Loucy (cell line): ENCODE measurements around the gene GPR149.
"Not testable (repeated sequence)": the region's sequence is repeated elsewhere in the genome, so short reads cannot be mapped to it uniquely, and the experiment has no call there.

Source experiments
- EZH2phosphoT487 ChIP-seq: fragments of 200-600 bp; IDR thresholded peaks from 2 replicates; pipeline ENCODE4 v1.6.1; 2018; ENCODE audit warnings: antibody characterized with exemption, mild to moderate bottlenecking, moderate library complexity, borderline replicate concordance
- TF ChIP-seq, protein P1 (sequence below): fragments of 200-600 bp; sonication (generic); conservative IDR thresholded peaks from 2 replicates; pipeline ENCODE4 v1.5.1; 2014; ENCODE audit warnings: mild to moderate bottlenecking, antibody characterized with exemption, low read length

- TF ChIP-seq, protein P1, sequence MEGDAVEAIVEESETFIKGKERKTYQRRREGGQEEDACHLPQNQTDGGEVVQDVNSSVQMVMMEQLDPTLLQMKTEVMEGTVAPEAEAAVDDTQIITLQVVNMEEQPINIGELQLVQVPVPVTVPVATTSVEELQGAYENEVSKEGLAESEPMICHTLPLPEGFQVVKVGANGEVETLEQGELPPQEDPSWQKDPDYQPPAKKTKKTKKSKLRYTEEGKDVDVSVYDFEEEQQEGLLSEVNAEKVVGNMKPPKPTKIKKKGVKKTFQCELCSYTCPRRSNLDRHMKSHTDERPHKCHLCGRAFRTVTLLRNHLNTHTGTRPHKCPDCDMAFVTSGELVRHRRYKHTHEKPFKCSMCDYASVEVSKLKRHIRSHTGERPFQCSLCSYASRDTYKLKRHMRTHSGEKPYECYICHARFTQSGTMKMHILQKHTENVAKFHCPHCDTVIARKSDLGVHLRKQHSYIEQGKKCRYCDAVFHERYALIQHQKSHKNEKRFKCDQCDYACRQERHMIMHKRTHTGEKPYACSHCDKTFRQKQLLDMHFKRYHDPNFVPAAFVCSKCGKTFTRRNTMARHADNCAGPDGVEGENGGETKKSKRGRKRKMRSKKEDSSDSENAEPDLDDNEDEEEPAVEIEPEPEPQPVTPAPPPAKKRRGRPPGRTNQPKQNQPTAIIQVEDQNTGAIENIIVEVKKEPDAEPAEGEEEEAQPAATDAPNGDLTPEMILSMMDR = not testable (repeated sequence)
- not testable (repeated sequence) for TF ChIP-seq EZH2phosphoT487
Measured at GRCh38 chr3:154439081-154439480, 9.1 kb upstream of the GPR149 start.
